Glutamatergic neuron (in vitro differentiated cells): Measurements from ENCODE around the gene GAS1. TPM values are rescaled to one million over a fixed set of nuclear protein-coding genes. Genes with fewer than 3 reads are reported as not detected.

ENCODE experiments used
- DNase-seq: peaks from one replicate; pipeline ENCODE4 v3.0.0; 2022
- H3K27ac Mint-ChIP-seq: one replicate; pipeline ENCODE4 v1.8.0; 2020; ENCODE audit warnings: mild to moderate bottlenecking, mixed read lengths, inconsistent platforms; ENCODE audit not compliant: unreplicated experiment
- H3K27me3 Mint-ChIP-seq: one replicate; pipeline ENCODE4 v1.8.0; 2020; ENCODE audit warnings: mild to moderate bottlenecking, moderate library complexity, mixed read lengths, inconsistent platforms; ENCODE audit not compliant: unreplicated experiment
- H3K36me3 Mint-ChIP-seq: one replicate; pipeline ENCODE4 v1.8.0; 2020; ENCODE audit warnings: mild to moderate bottlenecking, mixed read lengths, inconsistent platforms; ENCODE audit not compliant: unreplicated experiment
- H3K4me1 Mint-ChIP-seq: one replicate; pipeline ENCODE4 v1.8.0; 2020; ENCODE audit warnings: mild to moderate bottlenecking, low read depth, mixed read lengths, inconsistent platforms; ENCODE audit not compliant: unreplicated experiment
- H3K4me3 Mint-ChIP-seq: one replicate; pipeline ENCODE4 v1.8.0; 2020; ENCODE audit warnings: mild to moderate bottlenecking, mixed read lengths, inconsistent platforms; ENCODE audit not compliant: unreplicated experiment
- H3K9me3 Mint-ChIP-seq: one replicate; pipeline ENCODE4 v1.8.0; 2020; ENCODE audit warnings: mild to moderate bottlenecking, moderate library complexity, mixed read lengths, inconsistent platforms; ENCODE audit not compliant: unreplicated experiment
- CTCF ChIP-seq: fragments of 200-600 bp; sonication (generic); IDR thresholded peaks from one replicate; pipeline ENCODE4 v1.5.0; 2021; ENCODE audit not compliant: partially characterized antibody, unreplicated experiment
- total RNA-seq: library from RNA; stranded (reverse); fragmentation: NEBNext Ultra II Directional; extraction: Animal tissue kit (Norgen Biotek cat#: 25700); gene quantifications from one replicate; pipeline ENCODE4 v1.2.1, GENCODE V29; 2021; ENCODE audit not compliant: unreplicated experiment

The GAS1 gene
- total RNA-seq, 1 donor from 2014 or later: 6.1 TPM

- peaks cover 25% of the 10 kb centered on the region for H3K4me1 Mint-ChIP-seq
- H3K36me3 Mint-ChIP-seq: no peaks in the 10 kb centered on the region
- no peak for DNase-seq
- peak overlapping the region; percentile 6 for H3K4me3 Mint-ChIP-seq
- H3K27me3 Mint-ChIP-seq: peaks cover 6% of the 10 kb centered on the region
- H3K27ac Mint-ChIP-seq: no peak overlapping the region
- TF ChIP-seq CTCF: no peak
- H3K9me3 Mint-ChIP-seq: peaks cover 7% of the 10 kb centered on the region
Measured at GRCh38 chr9:86942281-86943200, 4.8 kb downstream of the GAS1 start.

- H3K27ac Mint-ChIP-seq: no peak overlapping the region
- no peaks in the 10 kb centered on the region for H3K36me3 Mint-ChIP-seq
- H3K27me3 Mint-ChIP-seq: peaks cover 5% of the 10 kb centered on the region
- H3K4me1 Mint-ChIP-seq: peaks cover 25% of the 10 kb centered on the region
- DNase-seq: no peak
- H3K9me3 Mint-ChIP-seq: peaks cover 7% of the 10 kb centered on the region
- no peak for TF ChIP-seq CTCF
- no peak overlapping the region for H3K4me3 Mint-ChIP-seq
Measured at GRCh38 chr9:86941197-86941596, 6.1 kb downstream of the GAS1 start.

- H3K4me1 Mint-ChIP-seq: peaks cover 25% of the 10 kb centered on the region
- H3K27me3 Mint-ChIP-seq: peaks cover 5% of the 10 kb centered on the region
- peaks cover 7% of the 10 kb centered on the region for H3K9me3 Mint-ChIP-seq
- no peak overlapping the region for H3K4me3 Mint-ChIP-seq
- DNase-seq: no peak
- no peak for TF ChIP-seq CTCF
- no peak overlapping the region for H3K27ac Mint-ChIP-seq
- H3K36me3 Mint-ChIP-seq: no peaks in the 10 kb centered on the region
Measured at GRCh38 chr9:86940774-86941173, 6.5 kb downstream of the GAS1 start.

GRCh38 chr9:86939891-86940290 lies 7.4 kb downstream of the GAS1 start:
- peaks cover under 1% of the 10 kb centered on the region for H3K27me3 Mint-ChIP-seq
- peaks cover 2% of the 10 kb centered on the region for H3K9me3 Mint-ChIP-seq
- no peak for DNase-seq
- H3K27ac Mint-ChIP-seq: no peak overlapping the region
- no peak overlapping the region for H3K4me3 Mint-ChIP-seq
- no peak for TF ChIP-seq CTCF
- H3K4me1 Mint-ChIP-seq: peaks cover 22% of the 10 kb centered on the region
- H3K36me3 Mint-ChIP-seq: no peaks in the 10 kb centered on the region

- no peak overlapping the region for H3K4me3 Mint-ChIP-seq
- peaks cover 19% of the 10 kb centered on the region for H3K4me1 Mint-ChIP-seq
- H3K36me3 Mint-ChIP-seq: no peaks in the 10 kb centered on the region
- H3K9me3 Mint-ChIP-seq: no peaks in the 10 kb centered on the region
- TF ChIP-seq CTCF: no peak
- no peak overlapping the region for H3K27ac Mint-ChIP-seq
- no peaks in the 10 kb centered on the region for H3K27me3 Mint-ChIP-seq
- DNase-seq: no peak
Measured at GRCh38 chr9:86939321-86939720, 8.0 kb downstream of the GAS1 start.
